Smooth muscle cell of the brain vasculature (primary cell): ENCODE results near the gene PXMP4.

Source experiments
- DNase-seq: peaks from one replicate; pipeline ENCODE4 v3.0.0-alpha.2; 2012; ENCODE audit warnings: low read depth, low spot score

Gene PXMP4

DNA sequence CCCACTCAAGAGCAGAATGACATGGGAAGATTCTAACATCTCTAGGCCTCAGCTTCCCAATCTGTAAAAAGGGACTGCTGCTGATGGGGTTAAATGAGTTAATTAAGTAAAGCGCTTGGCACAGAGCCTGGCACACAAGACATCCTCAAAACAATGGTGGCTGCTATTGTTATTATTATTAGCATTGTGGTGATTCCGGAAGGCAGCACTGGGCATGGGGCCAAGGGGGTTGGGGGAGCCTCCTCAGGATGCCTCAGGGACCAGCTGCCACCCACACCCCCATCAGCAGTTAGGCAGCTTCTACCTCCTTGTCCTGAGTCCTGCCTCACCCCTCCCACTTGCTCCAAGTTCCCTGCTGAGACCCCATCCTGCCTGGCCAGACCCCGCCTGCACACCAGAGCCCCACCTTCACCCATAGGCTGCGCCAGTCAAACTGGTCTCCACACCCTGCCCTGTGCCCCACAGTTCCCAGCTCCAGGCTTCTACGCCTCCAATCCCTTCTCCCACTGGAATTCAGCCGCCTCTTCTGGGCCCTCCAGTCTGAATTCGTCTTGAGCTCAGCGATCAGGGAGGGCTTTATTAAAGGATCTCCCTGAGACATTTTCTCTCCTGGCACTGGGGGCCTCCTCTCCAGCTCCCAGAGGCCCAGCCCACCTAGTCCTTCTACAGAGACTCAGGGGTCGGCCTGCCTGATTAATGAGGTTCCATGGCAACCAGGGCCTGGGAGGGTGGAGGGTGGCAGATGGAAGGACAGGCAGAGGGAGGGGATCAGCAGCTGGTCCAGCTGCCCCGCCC, 35.4 kb downstream of the PXMP4 start:
- no peak for DNase-seq

DNA sequence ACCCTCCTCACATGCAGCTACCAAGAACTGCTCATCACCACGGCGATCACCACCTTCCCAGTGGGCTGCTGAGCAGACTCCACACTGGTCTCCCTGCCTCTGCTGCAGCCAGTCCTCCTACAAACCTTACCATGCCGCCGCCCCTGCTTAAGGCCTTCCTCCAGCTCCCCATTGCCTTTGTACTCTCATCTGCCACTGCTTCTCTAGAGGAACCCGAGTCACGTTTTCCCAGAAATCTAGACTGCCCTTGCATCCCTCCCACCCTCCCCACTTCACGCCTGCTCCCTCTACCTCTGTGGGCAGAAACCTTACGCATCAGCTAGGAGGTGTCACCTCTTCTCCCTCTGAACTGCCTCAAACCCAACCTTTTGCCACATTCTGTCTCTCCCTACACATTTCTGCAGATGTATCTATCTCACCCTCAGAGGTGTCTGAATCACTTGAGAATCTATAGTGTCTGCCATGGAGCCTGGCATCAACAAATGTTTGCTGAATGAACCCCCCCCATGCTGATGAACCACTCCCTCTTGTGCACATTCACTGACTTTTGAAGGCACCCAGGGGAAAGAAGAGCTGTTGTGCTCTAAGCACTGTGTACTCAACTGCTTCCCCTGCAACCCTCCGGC, 38.3 kb downstream of the PXMP4 start:
- DNase-seq, result no peak

DNA sequence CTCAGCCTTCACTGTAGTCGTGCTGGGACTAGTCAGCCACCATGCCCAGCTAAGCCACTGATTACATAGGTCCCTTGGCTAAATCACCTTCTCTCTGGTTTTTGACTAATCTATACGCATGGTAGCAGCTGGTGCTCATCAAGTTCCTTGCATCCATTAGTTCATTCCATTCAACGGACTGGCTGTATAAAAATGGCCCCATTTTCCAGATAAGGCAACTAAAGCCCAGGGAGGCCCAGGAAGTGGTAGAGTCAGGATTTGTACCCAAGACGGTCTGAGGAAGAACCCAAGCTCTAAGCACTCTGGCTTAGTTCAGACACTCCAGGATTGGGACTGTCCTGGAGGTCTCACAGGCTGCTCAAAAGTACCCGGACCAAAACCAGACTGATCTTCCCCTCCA, 38.8 kb downstream of the PXMP4 start:
- no peak for DNase-seq

- no peak for DNase-seq
These were observed 39.4 kb downstream of the PXMP4 start for GRCh38 chr20:33680686-33681085.

GRCh38 chr20:33679758-33680485, 40.2 kb downstream of the PXMP4 start:
- no peak for DNase-seq

GRCh38 chr20:33677991-33678702, 42.0 kb downstream of the PXMP4 start:
- DNase-seq, result no peak

GRCh38 chr20:33676652-33677645, 43.2 kb downstream of the PXMP4 start:
- no peak for DNase-seq

DNA sequence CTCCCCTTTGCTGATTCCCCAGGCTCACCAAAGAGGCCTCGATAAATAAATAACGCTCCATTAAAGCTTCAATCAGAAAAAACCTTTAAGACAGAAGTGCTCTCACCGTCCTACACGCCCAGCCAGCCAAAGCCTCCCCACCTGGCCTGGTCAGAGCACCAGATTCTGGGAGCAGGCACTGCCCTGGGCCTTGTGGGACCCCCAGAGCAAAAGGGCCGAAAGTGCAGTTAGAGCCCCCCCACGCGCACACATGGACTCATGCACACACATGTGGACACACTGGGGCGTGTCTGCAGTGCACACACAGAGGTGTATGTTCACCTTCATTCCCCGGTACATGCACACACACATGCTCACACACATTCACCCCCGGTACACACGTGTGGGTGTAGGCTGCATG, 44.0 kb downstream of the PXMP4 start:
- DNase-seq, result no peak

GRCh38 chr20:33675136-33675959, 44.8 kb downstream of the PXMP4 start:
- no peak for DNase-seq

DNA sequence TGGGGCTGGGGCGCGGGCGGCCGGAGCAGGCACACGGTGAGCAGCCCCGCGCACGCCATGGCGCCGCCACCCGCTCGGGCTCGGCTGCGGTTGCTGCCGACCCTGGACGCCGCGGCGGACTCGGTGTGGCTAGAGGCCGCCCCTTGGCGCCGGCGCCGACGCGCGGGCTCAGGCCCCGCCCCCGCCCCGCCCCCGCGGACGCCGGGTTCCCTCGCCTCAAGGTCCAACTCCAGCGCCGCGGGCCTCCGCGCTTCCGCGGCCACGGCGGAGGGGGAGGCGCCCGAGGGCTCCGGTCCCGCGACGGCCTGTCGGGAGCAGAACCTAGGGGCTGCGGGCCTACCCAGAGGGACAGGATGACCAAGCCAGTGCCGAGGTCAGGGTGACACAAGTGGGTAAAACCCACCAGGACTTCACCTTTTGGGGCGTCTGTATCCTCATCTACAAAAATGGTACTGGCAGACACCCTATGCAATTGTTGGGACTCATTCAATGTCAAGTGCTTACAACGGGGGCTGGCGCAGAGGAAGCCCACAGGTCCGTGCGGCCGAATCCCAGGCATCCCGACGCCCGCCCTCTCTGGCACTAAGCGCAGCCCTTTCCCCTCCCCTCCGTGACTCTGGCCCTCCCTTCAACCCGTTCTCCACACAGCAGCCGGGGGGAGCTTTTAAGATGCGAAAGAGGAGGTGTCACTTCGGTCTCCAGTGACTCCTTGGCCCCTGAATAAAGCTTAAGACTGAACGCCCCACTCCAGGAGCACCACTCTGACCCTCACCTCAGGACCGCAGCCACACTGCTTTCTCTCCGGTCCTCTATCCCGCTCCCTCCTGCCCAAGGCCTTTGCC, 45.6 kb downstream of the PXMP4 start, which contains the start of gene NECAB3:
Gene NECAB3, minus strand, starts transcription at position 135 of the 842 bp plus-strand sequence. Its CDS starts 76 bp downstream, at position 59.
- no peak for DNase-seq

GRCh38 chr20:33673410-33674293, 46.5 kb downstream of the PXMP4 start:
- no peak for DNase-seq

DNA sequence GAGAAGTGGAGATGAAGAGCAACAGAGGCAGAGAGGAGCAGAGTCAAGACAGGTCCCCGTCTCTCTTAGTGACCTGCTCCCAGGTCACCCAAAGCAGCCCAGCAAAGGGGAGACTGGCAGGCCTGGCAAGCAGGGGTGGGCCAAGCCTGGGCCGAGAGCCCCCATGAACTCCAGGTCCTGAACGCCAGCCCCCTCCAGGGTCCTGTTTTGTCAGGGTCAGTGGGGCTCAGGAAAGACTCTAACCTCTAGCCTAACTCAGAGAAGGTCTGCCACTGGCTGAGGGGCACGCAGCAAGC, 47.0 kb downstream of the PXMP4 start:
- DNase-seq, result no peak

GRCh38 chr20:33672426-33673113, 47.5 kb downstream of the PXMP4 start:
- no peak for DNase-seq

DNA sequence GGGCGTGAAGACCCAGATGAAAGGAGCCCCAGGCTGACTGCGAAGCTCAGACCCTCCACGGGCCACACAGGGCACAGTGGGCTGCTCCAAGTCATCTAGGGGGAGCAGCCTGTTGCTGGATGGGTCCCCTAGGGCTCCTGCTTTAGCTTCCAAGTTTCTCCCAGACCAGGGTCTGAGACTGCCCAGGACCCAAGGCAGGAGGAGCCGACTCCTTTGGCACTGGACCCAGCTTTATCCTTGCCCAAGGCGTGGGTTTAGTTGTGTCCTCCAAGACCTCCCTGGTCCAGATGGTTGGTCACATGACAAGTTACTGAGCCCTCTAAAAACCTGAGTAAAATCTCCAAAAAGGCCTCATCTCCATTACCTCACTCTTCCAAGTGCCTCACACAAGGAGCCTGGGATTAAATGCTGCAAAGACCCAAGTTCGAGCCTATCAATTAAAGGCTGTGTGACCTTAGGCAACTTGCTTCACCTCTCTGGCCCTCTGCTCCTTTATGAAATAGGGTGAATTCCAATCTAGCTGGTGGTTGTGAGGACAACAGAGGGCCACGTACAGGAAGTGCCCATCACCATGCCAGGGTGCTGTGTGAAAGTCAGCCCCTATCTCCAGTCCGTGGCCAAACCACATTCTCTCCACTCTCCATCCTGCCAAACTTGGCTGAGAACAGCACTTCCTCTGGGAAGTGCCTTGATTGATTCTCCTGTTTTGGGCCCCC, 48.4 kb downstream of the PXMP4 start:
- DNase-seq, result no peak

DNA sequence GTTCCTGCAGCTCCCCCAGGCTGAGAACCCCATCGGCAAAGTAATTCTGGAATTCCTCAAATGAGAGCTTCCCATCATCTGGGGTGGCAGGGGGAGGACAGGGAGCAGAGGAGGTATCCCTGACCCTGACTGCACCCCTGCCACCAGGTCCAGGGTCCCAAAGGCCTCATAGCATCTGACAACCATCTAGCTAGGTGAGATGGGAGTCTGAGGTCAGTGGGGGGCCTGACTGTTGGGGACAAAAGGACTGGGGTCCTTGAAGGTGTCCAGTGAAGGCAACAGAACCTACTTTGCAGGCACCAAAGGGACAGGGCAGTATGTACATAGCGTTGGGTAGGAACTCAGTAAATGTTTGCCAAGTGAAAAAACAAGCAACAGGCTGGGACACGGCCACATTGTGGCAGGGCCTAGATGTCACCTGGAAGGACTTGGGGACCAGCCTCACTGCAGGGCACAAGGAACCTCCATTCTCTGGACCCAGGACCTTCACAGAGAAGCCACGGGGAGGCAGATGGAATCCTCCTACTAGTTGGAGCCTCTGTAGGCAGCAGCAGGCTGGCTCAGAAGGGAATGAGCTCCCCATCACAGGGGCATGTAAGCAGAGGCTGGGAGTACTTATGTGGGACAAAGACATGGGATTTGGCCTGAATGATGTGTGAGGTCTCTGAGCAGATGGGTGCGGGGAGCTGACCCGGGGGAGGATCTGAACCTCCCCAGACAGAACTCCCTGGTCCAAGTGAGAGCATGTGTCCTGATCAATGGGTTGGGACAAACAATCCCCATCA, 49.2 kb downstream of the PXMP4 start:
- DNase-seq, result no peak
